C4-2B (cell line): ENCODE data around the gene PRMT3.

ENCODE experiments used
- CTCF ChIP-seq: fragments of 450-650 bp; conservative IDR thresholded peaks from 2 replicates; pipeline ENCODE4 v1.5.1; 2017; ENCODE audit warnings: mild to moderate bottlenecking
- ZFX ChIP-seq: fragments of 450-650 bp; IDR thresholded peaks from 2 replicates; pipeline ENCODE4 v1.6.1; 2017

- no peak for TF ChIP-seq CTCF
- TF ChIP-seq ZFX: no peak
Measured at GRCh38 chr11:20451568-20451967, 64.1 kb downstream of the PRMT3 start.
